CD14-positive monocyte (primary cell): Measurements from ENCODE around the gene ADPRS. TPM values are rescaled to one million over a fixed set of nuclear protein-coding genes. Genes with fewer than 3 reads are reported as not detected.

Experiments
- DNase-seq, 3 donors: peaks; one replicate each; pipeline ENCODE4 v3.0.0-alpha.2; 2011 to 2022
- H2AFZ ChIP-seq: 2 replicates; pipeline ENCODE4 v1.6.0; 2012; ENCODE audit warnings: mild to moderate bottlenecking, low read depth, low read length, inconsistent platforms; ENCODE audit not compliant: insufficient read depth, poor library complexity, severe bottlenecking
- H3K27ac ChIP-seq, 2 donors: 1 replicate in 1 of 2; 2 replicates in 1 of 2; pipeline ENCODE4 v1.5.1; 2012 to 2013; ENCODE audit warnings: low read length in 2 of 2, control low read depth in 1 of 2, inconsistent platforms in 1 of 2, low read depth in 1 of 2, mild to moderate bottlenecking in 1 of 2
- H3K27me3 ChIP-seq, 2 donors: one replicate each; pipeline versions ENCODE4 v1.6.0 to v1.6.1; 2011 to 2013; ENCODE audit warnings: low read length in 2 of 2; ENCODE audit not compliant: control insufficient read depth in 2 of 2, insufficient read depth in 2 of 2
- H3K36me3 ChIP-seq, 2 donors: replicated peaks in 1 of 2; 1 replicate in 1 of 2; 2 replicates in 1 of 2; pipeline versions ENCODE4 v1.5.1 to v1.6.1; 2012 to 2013; ENCODE audit warnings: low read length in 2 of 2, control low read depth in 1 of 2, inconsistent platforms in 1 of 2, mild to moderate bottlenecking in 1 of 2; ENCODE audit not compliant: insufficient read depth in 2 of 2, control insufficient read depth in 1 of 2
- H3K4me1 ChIP-seq, 2 donors: 1 replicate in 1 of 2; 2 replicates in 1 of 2; pipeline versions ENCODE4 v1.5.1 to v1.6.1; 2012 to 2013; ENCODE audit warnings: low read length in 2 of 2, control low read depth in 1 of 2, inconsistent platforms in 1 of 2, mild to moderate bottlenecking in 1 of 2, moderate library complexity in 1 of 2; ENCODE audit not compliant: insufficient read depth in 2 of 2, control insufficient read depth in 1 of 2
- H3K4me2 ChIP-seq: replicated peaks from 2 replicates; pipeline ENCODE3; 2012; ENCODE audit warnings: low read length, moderate library complexity, mild to moderate bottlenecking; ENCODE audit not compliant: poor library complexity, severe bottlenecking; ENCODE audit errors: extremely low read depth
- H3K4me3 ChIP-seq, 3 experiments: fragments of 200-600 bp in 1 of 3; sonication (generic) in 1 of 3; replicated peaks in 1 of 3; 1 replicate in 2 of 3; 2 replicates in 1 of 3; pipeline ENCODE4 v1.5.1; 2011 to 2013; ENCODE audit warnings: low read length in 3 of 3, mild to moderate bottlenecking in 3 of 3, control low read depth in 2 of 3, low read depth in 2 of 3, inconsistent platforms in 1 of 3, moderate library complexity in 1 of 3
- H3K79me2 ChIP-seq: 2 replicates; pipeline ENCODE4 v1.6.0; 2012; ENCODE audit warnings: mild to moderate bottlenecking, control low read depth, inconsistent platforms, low read length, moderate library complexity; ENCODE audit not compliant: insufficient read depth
- H3K9ac ChIP-seq: 2 replicates; pipeline ENCODE4 v1.6.0; 2017; ENCODE audit warnings: low read length, mild to moderate bottlenecking; ENCODE audit not compliant: insufficient read depth, poor library complexity, severe bottlenecking
- H3K9me3 ChIP-seq, 2 donors: replicated peaks in 1 of 2; 1 replicate in 1 of 2; 2 replicates in 1 of 2; pipeline versions ENCODE4 v1.5.1 to v1.6.1; 2012 to 2013; ENCODE audit warnings: low read length in 2 of 2, control low read depth in 1 of 2; ENCODE audit not compliant: control insufficient read depth in 1 of 2, insufficient read depth in 1 of 2
- H4K20me1 ChIP-seq: 2 replicates; pipeline ENCODE4 v1.6.0; 2012; ENCODE audit warnings: mild to moderate bottlenecking, low read length, control low read depth, moderate library complexity; ENCODE audit not compliant: insufficient read depth
- H3K27ac Mint-ChIP-seq, 7 donors: one replicate each; pipeline ENCODE4 v1.8.0; 2020; ENCODE audit warnings: mild to moderate bottlenecking in 7 of 7, mixed read lengths in 7 of 7, moderate library complexity in 6 of 7, inconsistent platforms in 2 of 7
- H3K27me3 Mint-ChIP-seq, 3 donors: one replicate each; pipeline ENCODE4 v1.8.0; 2021 to 2022; ENCODE audit warnings: low read depth in 3 of 3, mild to moderate bottlenecking in 3 of 3, mixed read lengths in 3 of 3, moderate library complexity in 3 of 3, inconsistent platforms in 1 of 3
- H3K36me3 Mint-ChIP-seq, 2 donors: one replicate each; pipeline ENCODE4 v1.8.0; 2020; ENCODE audit warnings: mixed read lengths in 2 of 2, inconsistent platforms in 1 of 2, mild to moderate bottlenecking in 1 of 2
- H3K4me1 Mint-ChIP-seq: one replicate; pipeline ENCODE4 v1.8.0; 2020; ENCODE audit warnings: mild to moderate bottlenecking, mixed read lengths
- H3K4me3 Mint-ChIP-seq, 2 donors: one replicate each; pipeline ENCODE4 v1.8.0; 2020; ENCODE audit warnings: mild to moderate bottlenecking in 2 of 2, mixed read lengths in 2 of 2, moderate library complexity in 1 of 2
- H3K9me3 Mint-ChIP-seq, 7 donors: one replicate each; pipeline ENCODE4 v1.8.0; 2020 to 2022; ENCODE audit warnings: mixed read lengths in 7 of 7, mild to moderate bottlenecking in 6 of 7, moderate library complexity in 6 of 7, inconsistent platforms in 2 of 7
- CTCF ChIP-seq: fragments of 200-600 bp; IDR thresholded peaks from one replicate; pipeline ENCODE4 v1.8.0; 2022; ENCODE audit warnings: antibody characterized with exemption, mild to moderate bottlenecking
- WGBS: methylation state at CpG from one replicate; pipeline ENCODE4 v1.1.5; 2013; ENCODE audit warnings: missing lambda C conversion rate; ENCODE audit not compliant: insufficient coverage; 5-methylcytosine and 5-hydroxymethylcytosine counted together
- intact Hi-C, 2 donors: fragments of 100-400 bp; cut with micrococcal nuclease; formaldehyde crosslinking; loops; one replicate each; pipeline versions ENCODE4 v1.15.0 to v1.15.1; 2023
- polyA plus RNA-seq, 3 donors: library from polyadenylated mRNA; depleted of rRNA in 1 of 3; unstranded in 2 of 3; stranded (reverse) in 1 of 3; fragments of 300-500 nt in 2 of 3; fragments of >200 nt in 1 of 3; fragmentation: Illumina TruSeq in 2 of 3; gene quantifications; 1 replicate in 2 of 3; 2 replicates in 1 of 3; pipeline ENCODE4 v1.2.3, GENCODE V29; 2012 to 2021

Gene ADPRS
- polyA plus RNA-seq, 3 donors = 13.4 to 30.6 (median 21.9) TPM

GRCh38 chr1:36093226-36093625 lies 4.5 kb downstream of the ADPRS start:
- Histone ChIP-seq H3K9me3 (no peaks in the 10 kb centered on the region), H3K27me3 (no peaks in the 10 kb centered on the region), H3K27ac (peak overlapping the region in 1 of 2 donors; percentile 90), H3K4me2 (no peak overlapping the region), H3K36me3 (peaks cover 44 to 61% of the 10 kb centered on the region in 2 donors), H3K4me1 (peaks cover 52 to 55% of the 10 kb centered on the region in 2 donors), H3K4me3 (no peak overlapping the region), H3K9ac (no peak overlapping the region), H3K79me2 (peaks cover 45% of the 10 kb centered on the region), H4K20me1 (peaks cover 21% of the 10 kb centered on the region), H2AFZ (no peak overlapping the region)
- no peak overlapping the region for H3K4me3 Mint-ChIP-seq
- H3K27ac Mint-ChIP-seq = peak overlapping the region in 4 of 7 donors; percentile 18 to 85 (median 58)
- peaks cover 0 to 4% (median 0%) of the 10 kb centered on the region in 3 donors for H3K27me3 Mint-ChIP-seq
- H3K4me1 Mint-ChIP-seq = peaks cover 48% of the 10 kb centered on the region
- TF ChIP-seq CTCF = no peak
- H3K9me3 Mint-ChIP-seq = peaks cover 0 to 2% (median 0%) of the 10 kb centered on the region in 7 donors
- 96% methylated on average over 7 of the region's 7 CpGs for WGBS
- intact Hi-C loops = no loop called here
- peaks cover 43 to 60% of the 10 kb centered on the region in 2 donors for H3K36me3 Mint-ChIP-seq
- DNase-seq = no peak

GRCh38 chr1:36093929-36094328 lies 5.2 kb downstream of the ADPRS start:
- peaks cover 48% of the 10 kb centered on the region for H3K4me1 Mint-ChIP-seq
- H3K27me3 Mint-ChIP-seq = peaks cover 0 to 4% (median 0%) of the 10 kb centered on the region in 3 donors
- H3K4me3 Mint-ChIP-seq = no peak overlapping the region
- intact Hi-C loops = no loop called here
- H3K4me3 ChIP-seq = no peak overlapping the region
- H3K9me3 ChIP-seq = no peaks in the 10 kb centered on the region
- H3K9me3 Mint-ChIP-seq = peaks cover 0 to 2% (median 0%) of the 10 kb centered on the region in 7 donors
- peak overlapping the region; percentile 18 to 90 for H3K27ac ChIP-seq
- peaks cover 44 to 61% of the 10 kb centered on the region in 2 donors for H3K36me3 ChIP-seq
- H3K36me3 Mint-ChIP-seq = peaks cover 43 to 60% of the 10 kb centered on the region in 2 donors
- no peak overlapping the region for H3K9ac ChIP-seq
- DNase-seq = no peak
- H3K4me1 ChIP-seq = peaks cover 48 to 52% of the 10 kb centered on the region in 2 donors
- no peaks in the 10 kb centered on the region for H3K27me3 ChIP-seq
- WGBS = 48% methylated on average over 3 of the region's 3 CpGs
- no peak overlapping the region for H3K4me2 ChIP-seq
- peak overlapping the region in 5 of 7 donors; percentile 58 to 85 (median 81) for H3K27ac Mint-ChIP-seq
- no peak for TF ChIP-seq CTCF
- H3K79me2 ChIP-seq = peaks cover 43% of the 10 kb centered on the region
- H2AFZ ChIP-seq = no peak overlapping the region
- peaks cover 21% of the 10 kb centered on the region for H4K20me1 ChIP-seq
